ENCODE results near the gene PTGFRN.

GRCh38 chr1:116991918-116992317, 82.2 kb downstream of the PTGFRN start:
- TF ChIP-seq CTCF (optimal IDR thresholded peaks at IDR 0.05 in 1 of 3, IDR thresholded peaks at IDR 0.05 in 1 of 3, conservative IDR thresholded peaks at IDR 0.05 in 1 of 3; ENCODE audit: extremely low read depth in 1 of 3, insufficient read depth in 2 of 3, low read length in 3 of 3) (no peak), EZH2 (IDR thresholded peaks at IDR 0.05; ENCODE audit: low read length) (no peak)

All from keratinocyte (primary cell).